HG03457 (cell line): ENCODE data around the gene CASKIN2.
A peak's percentile ranks its signal among the peaks of the same experiment; 100 is the strongest.
"Not testable (repeated sequence)": the region's sequence is repeated elsewhere in the genome, so short reads cannot be mapped to it uniquely, and the experiment has no call there.

ENCODE experiments used
- ATAC-seq: cut with Tn5 transposase; IDR thresholded peaks from one replicate; pipeline ENCODE4 v1.9.1; 2021; ENCODE audit warnings: moderate number of reproducible peaks; ENCODE audit not compliant: unreplicated experiment

Gene CASKIN2

DNA sequence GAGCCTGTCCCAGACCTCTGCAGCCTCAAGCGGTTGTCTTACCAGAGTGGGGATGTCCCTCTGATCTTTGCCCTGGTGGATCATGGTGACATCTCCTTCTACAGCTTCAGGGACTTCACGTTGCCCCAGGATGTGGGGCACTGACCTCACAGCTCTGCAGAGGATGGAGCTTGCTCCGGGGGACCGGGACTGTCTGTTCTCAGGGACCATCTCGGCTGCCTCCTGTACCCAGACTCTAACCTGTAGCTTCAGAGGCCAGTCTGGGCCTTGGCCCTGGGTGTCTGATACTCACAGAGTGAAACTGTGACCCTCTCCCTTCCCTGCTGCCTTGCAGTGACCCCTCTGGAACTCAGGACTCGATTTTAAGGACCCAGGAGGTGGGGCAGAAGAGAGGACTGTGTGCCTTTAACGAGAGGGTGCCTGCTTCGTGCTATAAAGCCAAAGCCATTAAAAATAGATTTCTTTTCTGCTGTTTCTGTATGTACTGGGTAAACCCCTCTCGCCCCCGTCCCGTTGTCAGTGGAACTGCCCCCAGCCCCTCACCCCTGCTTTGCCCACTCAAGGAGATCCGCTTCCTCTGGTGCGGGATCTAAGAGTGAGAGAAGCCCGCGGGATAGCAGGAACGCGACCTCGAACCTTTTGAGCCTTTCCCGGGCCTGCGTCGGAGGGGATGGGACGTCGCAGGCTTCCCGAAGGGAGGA lies 9.1 kb upstream of the CASKIN2 start:
- no peak for ATAC-seq

DNA sequence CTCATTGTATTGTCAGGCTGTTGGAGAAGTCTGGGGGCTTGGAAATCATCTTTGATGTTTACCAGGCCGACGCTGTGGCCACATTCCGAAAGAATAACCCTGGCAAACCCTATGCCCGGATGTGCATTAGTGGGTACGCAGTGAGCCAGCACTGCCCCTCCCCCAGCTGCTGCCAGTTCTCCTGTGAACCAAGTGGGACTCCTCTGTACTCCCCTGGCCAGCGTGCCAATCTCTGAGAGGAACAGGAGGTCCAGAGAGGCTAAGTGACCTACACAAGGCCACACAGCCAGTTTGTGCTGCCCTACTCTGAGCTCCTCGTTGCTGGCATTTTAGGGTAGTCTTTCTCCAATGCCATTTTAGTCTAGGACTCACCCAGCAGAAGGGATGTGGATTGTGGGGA lies 8.3 kb upstream of the CASKIN2 start:
- no peak for ATAC-seq

DNA sequence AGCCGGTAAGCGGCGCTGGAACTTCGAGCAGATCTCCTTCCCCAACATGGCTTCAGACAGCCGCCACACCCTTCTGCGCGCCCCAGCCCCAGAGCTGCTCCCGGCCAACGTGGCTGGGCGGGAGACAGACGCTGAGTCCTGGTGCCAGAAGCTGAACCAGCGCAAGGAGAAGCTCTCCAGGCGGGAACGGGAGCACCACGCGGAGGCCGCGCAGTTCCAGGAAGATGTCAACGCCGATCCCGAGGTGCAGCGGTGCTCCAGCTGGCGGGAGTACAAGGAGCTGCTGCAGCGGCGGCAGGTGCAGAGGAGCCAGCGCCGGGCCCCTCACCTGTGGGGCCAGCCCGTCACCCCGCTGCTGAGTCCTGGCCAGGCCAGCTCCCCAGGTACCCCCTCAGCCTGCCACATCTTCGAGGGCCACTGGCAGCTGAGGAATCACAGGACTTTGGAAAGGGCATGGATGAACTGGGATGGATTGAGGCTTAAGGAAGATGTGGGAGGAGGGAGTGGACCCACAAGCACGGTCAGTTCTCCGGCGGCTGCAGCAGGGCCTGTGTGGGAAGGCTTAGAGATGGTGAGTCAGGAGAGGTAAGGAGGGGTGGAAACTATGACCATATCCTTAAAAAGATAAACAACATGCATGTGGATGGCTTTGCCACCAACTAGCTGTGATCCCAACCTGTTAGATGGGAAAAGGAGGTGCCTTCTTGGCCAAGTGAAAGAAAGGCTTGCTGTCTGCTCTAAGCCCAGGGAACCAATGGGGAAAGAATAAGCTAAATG lies 6.8 kb upstream of the CASKIN2 start:
- ATAC-seq, result no peak

DNA sequence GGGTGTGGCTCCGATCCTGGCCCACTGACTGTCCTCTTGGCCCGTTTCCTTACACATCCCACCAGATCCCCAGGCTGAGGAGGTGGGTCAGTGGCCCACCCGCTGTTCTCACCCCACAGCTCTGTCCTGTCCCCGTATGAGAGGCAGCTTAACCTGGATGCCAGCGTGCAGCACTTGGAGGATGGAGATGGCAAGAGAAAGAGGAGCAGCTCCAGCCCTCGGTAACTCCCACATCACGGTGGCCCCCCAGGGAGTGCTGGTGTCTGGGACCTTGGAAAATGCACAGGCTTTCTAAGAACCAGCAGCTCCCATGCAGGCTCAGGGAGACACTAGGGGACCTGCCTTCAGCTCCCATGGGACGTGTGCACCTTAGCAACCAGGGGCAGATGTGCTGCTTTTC lies 6.0 kb upstream of the CASKIN2 start:
- ATAC-seq, result no peak

DNA sequence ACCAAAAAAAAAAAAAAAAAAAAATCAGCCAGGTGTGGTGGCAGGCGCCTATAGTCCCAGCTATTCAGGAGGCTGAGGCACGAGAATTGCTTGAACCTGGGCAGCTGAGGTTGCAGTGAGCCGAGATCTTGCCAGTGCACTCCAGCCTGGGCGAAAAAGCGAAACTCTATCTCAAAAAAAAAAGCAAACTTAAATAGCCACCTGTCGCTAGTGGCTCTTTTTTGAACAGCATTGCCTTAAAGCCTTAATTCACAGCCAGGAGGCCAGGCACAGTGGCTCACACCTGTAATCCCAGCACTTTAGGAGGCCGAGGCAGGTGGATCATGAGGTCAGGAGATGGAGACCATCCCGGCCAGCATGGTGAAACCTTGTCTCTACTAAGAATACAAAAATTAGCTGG lies 5.1 kb upstream of the CASKIN2 start:
- not testable (repeated sequence) for ATAC-seq

DNA sequence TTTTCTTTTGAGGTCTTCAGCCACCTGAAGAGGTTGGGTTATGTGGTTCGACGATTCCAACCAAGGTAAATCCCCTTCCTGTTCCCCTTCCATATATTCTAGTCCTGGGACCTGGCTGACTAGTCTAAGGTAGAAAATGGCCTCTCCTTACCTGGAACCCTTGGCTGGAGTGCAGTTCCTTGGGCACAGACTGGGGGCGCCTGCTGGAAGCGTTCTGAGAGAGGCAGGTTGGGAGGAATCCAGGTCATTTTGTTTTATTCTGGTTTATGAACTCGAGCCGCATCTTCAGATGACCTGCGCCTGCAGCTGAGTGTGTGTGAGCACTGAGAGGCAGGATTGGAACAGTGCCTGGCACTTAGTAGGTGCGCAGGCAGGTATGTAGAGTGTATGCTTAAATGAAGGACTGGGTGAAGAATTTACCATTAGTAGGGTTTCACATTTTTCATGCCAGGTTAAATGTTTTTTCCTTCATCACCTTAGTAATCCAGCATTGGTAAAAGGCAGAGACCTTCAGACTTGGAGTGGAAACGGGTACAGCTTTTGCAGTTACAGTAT lies 3.7 kb upstream of the CASKIN2 start:
- no peak for ATAC-seq

DNA sequence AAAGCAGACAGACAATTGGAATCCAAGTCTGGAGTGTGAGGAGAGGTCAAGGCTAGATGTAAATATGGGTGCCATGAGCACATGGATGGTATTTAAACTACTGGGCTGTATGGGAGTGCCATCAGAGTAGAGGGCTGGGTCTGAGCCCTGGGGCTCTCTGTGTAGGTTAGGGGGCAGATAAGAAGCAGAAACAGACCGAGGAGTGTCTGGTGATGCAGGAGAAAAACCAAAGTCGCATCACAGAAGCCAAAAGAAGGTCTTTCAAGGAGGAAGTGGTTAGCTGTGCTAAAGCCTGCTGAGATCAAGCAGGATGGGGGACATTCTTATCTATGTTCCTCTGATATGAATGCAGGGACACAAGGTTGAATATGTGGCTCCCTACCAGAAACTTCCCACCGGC lies 2.9 kb upstream of the CASKIN2 start:
- ATAC-seq, result no peak

DNA sequence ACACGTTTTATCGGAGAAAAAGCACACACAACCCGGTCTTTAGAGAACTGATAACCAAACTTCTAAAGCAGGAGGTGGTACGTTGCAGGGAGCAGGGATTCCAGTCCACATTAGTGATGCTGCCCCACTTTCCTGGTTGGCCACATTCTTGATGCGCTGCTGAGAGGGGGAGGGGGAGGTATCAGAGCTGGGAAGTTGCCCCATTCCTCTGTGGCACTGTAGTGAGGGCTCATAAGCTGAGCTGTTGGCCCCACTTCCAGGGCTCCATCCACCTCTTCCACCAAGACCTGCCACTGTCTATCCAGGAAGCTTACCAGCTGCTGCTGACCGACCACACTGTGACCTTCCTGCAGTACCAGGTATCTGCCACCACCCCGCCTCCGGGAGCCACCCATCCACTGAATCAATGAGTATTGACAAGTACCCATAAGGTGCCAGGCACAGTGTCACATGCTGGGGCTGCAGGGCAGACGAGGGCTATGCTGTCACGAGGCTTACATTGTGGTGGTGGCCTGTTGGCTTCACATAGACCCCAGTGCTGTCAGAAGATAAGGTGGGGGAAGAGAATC lies 2.0 kb upstream of the CASKIN2 start:
- no peak for ATAC-seq

DNA sequence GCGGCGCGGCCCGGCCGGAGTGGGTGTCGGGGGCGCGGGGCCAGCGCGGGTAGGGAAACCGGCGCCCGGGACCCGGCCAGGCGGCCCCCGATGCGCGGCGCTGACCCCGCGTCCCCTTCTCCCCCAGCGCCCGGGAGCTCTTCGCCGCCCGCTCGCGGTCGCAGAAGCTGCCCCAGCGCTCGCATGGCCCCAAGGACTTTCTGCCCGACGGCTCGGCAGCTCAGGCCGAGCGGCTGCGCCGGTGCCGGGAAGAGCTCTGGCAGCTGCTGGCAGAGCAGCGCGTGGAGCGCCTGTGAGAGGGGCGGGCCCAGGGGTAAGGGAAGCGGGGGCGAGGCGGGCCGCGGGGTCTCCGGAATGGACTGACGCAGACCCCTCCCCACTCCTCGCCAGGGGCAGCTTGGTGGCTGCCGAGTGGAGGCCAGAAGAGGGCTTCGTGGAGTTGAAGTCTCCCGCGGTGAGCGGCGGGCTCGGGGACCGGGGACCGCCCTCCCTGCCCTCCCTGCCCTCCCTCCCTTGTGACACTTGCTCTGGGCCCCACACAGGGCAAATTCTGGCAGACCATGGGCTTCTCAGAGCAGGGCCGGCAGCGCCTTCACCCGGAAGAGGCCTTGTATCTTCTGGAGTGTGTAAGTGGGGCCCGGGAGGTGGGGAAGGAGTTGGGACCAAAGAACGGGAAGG lies 1.4 kb upstream of the CASKIN2 start:
- peak; percentile 4 for ATAC-seq

DNA sequence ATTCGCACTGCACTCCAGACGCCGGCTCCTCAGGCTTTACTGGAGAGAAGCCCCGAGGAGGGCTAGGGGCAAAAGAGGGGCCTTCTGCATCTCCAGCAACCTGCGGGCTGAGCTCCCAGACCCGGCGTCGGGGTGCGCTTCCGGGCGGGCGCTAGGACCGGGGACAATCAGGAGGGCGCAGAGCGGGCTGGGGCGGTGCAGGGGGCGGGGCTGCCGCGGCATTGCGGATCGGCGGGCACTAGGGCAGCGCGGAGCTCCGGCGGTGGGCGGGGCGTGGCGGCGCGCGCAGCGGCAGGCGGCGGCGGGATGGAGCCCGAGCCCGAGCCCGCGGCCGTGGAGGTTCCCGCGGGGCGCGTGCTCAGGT lies 900 bp upstream of the CASKIN2 start, which contains the start of gene TSEN54:
Gene TSEN54, plus strand, starts transcription at position 274 of the 364 bp plus-strand sequence. Its CDS starts 33 bp downstream, at position 307.
- ATAC-seq, result peak; percentile 46

DNA sequence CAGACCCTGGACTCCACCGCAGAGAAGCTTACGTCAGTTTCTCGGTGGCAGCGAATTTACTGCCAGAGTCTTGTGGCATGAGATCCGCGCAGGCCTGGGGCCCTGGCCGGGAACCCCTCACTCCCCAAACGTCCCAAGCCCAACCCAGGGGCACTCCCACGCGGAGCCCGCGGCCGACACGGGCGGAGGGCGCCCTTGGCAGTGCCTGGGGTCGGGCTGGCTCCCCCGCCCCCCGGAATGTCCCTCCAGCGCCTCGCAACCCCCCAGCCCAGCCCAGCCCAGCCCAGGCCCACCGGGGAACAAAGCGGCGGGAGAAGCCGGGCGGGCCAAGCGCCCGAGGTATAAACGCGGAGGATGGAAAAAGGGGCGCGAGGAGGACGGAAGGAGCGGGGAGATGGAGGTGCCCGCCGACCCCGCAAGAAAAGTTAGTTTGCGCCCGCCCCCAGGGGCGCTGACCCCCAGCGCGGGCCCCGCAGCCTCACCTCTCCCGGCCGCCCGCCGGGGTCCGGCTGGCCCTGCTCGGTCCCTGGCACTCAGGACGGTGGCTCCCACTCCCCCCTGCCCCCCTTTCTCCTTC lies 330 bp downstream of the CASKIN2 start:
- no peak for ATAC-seq

DNA sequence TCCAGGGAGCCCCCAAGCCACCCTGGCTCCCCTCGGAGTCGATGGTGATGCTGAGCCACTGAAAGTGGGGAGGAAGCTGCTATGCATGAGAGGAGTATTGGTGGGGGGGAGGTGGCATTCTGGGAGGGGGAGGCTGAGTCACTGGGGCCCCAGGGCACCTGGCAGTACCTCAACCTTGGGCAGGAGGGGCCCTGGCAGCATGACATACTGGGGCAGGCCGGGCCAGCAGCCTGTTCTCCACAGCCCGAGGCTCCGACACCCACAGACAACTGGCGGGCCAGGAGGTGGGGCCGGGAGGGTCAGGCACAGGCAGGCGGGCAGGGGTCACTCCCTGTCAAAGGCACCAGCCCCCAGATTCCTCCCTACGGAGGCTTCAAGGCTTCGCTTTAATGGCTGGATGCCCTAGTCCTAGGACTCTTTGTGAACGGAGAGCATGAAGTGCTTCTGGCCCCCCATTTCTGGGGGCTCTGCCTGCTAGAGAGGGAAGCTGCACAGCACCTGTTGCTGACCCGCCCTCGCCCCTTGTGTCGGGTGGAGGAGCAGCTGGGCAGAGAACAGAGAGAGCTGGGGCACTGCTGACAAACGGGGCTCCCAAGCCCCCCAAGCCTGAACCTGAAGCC lies 928 bp downstream of the CASKIN2 start:
- ATAC-seq, result no peak

DNA sequence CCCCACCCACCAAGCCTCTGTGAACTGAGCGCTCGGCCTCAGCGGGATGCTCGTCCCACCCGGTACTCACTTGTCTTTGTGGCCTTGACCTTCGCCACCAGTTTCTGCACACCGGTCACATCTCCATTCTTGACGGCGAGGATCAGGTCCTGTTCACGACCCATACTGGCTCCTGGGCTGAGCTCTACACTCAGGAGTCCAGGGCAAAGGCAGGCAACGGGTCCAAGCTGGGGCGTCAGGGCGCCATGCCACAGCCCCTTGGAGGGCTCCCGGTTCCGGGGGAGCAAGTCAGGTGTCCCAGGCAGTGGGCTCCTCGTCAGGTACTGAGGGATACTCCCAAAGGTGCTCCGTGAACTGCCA lies 1.7 kb downstream of the CASKIN2 start:
- no peak for ATAC-seq

DNA sequence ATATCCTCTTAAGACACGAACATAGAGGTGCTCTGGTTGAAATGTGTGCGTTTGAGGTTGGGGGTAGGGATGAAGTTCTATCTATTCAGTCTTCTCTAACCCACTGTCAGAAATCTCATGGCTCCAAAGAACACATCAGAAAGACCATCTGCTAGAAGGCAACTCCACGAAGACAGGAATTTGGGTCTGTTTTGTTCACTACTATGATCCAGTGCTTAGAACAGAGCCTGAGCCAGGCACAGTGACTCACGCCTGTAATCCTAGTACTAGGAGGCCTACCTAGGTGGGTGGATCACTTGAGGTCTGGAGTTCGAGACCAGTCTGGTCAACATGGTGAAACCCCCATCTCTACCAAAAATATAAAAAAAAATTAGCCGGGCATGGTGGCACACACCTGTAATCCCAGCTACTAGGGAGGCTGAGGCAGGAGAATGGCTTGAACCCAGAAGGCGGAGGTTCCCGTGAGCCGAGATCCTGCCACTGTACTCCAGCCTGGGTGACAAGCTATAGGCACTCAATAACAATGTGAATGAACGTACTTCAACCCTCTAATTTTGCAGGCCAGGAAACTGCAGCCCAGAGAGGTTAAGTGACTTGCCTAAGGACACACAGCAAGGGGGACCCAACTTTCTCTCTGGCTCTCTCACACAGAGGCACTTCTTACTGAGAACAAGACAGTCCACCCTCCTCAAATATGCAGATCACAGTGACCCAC lies 2.3 kb downstream of the CASKIN2 start:
- no peak for ATAC-seq

DNA sequence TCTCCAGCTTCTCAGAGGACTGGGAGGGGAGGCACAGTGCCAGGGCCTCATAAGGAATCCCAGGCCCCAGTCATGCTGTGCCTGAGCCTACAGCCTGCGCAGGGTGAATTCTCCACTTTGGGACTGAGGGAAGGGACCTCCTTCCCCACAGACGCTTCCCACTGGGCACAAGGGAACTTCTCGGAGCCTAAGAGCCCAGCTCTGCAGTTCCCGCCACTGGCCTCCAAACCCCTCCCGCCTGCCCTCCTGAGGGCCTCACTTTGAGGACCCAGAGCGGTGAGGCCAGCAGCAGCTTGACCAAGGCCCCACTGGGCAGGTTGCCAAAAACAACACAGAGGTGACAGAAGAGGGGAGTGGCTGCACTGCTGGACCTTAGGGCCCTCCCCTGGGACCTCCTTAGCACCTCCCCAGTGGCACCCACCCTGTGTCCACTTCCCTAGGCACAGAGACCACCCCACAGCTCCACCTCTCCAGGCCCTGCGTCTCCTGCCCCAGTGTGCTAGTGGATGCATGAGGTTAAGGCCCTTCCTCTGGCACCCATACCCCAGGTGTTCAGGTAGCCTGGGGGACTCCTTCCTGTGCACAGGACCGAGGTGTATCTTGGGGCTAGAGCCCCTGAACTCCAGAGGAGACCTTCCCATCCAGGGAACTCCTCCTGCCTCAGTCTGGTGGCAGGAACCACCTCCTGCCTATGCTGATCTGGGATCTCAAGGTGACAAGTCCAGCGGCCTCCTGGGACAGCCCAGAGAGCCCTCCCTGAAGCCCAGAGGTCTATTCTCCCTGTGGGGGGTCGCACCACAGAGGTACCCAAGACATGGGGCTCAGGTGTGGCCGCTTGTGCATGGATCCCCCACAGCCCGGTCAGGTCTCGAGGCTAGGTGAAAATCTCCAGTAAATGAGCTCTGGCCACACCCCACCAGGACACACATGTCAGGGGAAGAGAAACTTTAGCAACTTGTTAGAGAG lies 3.4 kb downstream of the CASKIN2 start:
- no peak for ATAC-seq

DNA sequence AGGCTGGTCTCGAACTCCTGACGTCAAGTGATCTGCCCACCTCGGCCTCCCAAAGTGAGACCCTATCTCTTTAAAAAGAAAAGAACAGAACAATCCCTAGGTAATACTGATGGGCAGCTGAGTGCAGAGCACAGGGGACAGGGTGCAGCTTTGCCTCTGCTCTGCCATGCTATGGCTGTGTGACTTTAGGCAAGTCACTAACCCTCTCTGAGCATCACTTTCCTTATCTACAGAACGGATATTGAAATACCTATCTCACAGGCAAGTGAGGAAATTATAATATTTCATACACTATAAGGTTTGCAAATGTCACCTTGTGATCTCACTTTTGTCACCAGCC lies 4.1 kb downstream of the CASKIN2 start:
- ATAC-seq, result no peak

DNA sequence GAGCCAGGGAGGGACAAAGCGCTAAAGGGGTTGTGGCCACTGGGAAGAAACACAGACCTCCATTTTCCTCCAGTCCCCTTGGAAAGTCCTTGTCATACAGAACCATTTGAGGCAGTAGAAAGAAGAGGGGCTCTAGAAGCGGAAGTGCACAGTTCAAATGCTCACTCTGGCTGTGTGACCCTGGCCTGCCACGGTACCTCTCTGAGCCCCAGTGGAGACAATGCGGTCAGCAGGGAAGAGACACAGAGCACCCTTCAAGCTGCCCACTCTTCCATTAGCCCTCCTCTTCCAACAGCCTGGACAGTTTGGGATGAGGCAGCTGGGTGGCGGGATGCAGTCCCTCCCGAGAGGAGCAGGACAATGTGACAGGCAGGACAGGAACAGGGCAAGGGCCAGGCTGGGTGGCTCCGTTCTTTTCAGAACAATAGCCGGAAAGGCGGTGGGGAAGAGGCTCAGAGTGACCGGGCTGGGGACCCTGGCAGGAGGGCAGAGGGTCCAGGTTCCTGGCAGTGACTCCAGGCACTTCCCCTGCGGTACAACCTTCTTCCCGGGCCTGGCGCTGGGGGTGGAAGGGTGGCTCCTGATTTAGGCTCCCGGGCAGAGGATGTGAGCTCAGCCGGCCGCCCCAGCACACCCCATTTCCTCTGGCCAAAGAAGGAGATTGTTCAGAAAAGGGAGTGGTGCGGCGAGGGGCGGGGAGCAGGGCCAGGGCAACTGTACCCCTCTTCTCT lies 5.6 kb downstream of the CASKIN2 start:
- ATAC-seq, result no peak

DNA sequence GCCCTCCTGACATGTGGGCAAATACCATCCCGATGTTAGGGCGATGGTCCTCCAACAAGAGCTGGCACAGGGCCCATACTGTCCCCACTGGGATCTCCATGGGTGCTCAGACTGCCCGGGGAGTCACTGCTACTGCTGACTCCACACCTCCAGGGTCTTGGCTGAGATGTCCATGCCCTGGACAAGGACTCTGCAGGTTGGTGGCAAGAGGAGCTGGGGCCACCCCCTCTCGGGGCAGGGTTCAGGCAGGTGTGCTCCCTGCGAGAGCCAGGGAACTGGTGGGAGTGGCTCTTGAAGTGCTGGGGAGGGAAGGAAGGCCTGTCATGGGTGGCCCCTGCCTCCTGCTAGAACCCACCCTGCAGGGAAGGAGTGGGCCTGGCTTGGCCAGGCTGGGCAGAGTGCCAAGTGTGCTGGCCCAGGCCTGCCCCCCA lies 6.4 kb downstream of the CASKIN2 start:
- ATAC-seq, result no peak
